Measurements from ENCODE around the gene VWA8. TPM values are rescaled to one million over a fixed set of nuclear protein-coding genes. Genes with fewer than 3 reads are reported as not detected.
"Not testable (repeated sequence)": the region's sequence is repeated elsewhere in the genome, so short reads cannot be mapped to it uniquely, and the experiment has no call there.

The VWA8 gene
- polyA plus RNA-seq, 1 experiment: 12.4 TPM

DNA sequence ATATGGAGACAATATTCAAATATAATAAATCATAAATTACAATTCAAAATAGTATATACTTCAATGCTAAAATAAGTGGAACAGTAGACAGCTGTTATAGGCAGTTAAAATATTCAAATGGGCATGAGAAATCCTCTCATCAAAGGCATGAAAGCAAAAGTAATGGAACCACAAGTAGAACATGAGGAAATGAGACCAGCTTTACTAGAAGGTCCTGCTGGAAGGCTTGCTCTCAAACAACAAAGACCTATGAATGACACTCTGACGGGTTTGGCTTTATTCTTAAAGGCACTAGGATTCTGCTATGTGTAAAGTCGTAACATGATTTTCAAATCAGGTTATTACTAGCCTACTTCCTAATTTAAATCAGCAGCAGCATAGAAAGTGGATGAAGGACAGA is 148.1 kb downstream of the VWA8 start:
- DNase-seq (ENCODE audit: low read depth, low spot score): no peak
- Histone ChIP-seq H3K27me3 (ENCODE audit: control insufficient read depth, insufficient read depth, low read length) (no peaks in the 10 kb centered on the region), H3K9me3 (ENCODE audit: control insufficient read depth, insufficient read depth, low read length) (no peaks in the 10 kb centered on the region), H3K27ac (ENCODE audit: low read depth, low read length) (no peak overlapping the region), H3K4me3 (ENCODE audit: low read depth, low read length) (no peak overlapping the region)
- POLR2A ChIA-PET: no interaction called here
- CTCF ChIA-PET: interaction anchor here (1.0 kb wide), 1 partner anchor 9 kb away, joined by 3 read pairs; no protein-coding TSS in a partner anchor
- TF ChIP-seq, protein P1, sequence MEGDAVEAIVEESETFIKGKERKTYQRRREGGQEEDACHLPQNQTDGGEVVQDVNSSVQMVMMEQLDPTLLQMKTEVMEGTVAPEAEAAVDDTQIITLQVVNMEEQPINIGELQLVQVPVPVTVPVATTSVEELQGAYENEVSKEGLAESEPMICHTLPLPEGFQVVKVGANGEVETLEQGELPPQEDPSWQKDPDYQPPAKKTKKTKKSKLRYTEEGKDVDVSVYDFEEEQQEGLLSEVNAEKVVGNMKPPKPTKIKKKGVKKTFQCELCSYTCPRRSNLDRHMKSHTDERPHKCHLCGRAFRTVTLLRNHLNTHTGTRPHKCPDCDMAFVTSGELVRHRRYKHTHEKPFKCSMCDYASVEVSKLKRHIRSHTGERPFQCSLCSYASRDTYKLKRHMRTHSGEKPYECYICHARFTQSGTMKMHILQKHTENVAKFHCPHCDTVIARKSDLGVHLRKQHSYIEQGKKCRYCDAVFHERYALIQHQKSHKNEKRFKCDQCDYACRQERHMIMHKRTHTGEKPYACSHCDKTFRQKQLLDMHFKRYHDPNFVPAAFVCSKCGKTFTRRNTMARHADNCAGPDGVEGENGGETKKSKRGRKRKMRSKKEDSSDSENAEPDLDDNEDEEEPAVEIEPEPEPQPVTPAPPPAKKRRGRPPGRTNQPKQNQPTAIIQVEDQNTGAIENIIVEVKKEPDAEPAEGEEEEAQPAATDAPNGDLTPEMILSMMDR (IDR thresholded peaks at IDR 0.05; ENCODE audit: low read depth, low read length): no peak

DNA sequence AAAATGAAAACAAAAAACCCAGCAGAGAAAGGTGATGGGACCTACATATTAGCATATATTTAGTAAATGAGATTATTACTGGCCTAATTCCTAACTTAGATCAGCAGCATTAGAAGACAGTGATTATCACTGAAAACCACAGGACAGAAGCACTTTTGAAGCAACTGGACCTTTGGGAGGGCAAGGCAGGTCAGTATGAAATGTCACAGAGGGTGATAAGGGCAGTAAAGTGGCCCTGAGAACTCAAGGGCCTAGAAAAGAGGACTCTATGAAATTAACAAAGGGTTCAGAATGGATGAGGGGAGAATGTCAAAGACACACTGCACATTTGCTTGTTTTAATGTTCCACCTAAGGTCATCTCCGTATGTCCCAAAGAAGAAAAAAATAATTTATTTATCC is 148.7 kb downstream of the VWA8 start:
- H3K9me3 ChIP-seq (ENCODE audit: control insufficient read depth, insufficient read depth, low read length): no peaks in the 10 kb centered on the region
- TF ChIP-seq, protein P1 (IDR thresholded peaks at IDR 0.05; ENCODE audit: low read depth, low read length): no peak
- DNase-seq (ENCODE audit: low read depth, low spot score): no peak
- H3K4me3 ChIP-seq (ENCODE audit: low read depth, low read length): no peak overlapping the region
- ChIA-PET POLR2A (no interaction called here), CTCF (no interaction called here)
- no peak overlapping the region for H3K27ac ChIP-seq (ENCODE audit: low read depth, low read length)
- no peaks in the 10 kb centered on the region for H3K27me3 ChIP-seq (ENCODE audit: control insufficient read depth, insufficient read depth, low read length)

DNA sequence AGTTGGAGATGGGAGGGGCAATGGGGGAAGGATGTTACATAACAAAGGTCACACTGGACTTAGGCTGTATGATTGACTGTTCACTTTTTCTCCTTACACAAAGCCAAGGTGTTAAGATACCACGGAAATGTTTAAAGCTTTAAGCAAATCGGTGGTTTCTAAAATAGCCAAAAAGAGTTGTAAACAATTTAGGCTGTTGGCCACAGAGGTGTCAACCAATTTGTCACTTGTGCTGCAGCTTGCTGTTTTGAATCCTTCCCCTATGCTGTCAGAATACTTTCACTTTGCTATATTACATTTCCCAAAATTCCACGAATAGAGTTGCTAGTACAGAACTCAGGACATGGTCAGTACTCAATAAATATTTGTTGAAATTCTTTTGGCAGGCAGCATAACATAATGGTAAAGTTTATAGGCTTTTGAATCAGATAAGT is 149.3 kb downstream of the VWA8 start:
- no peaks in the 10 kb centered on the region for H3K27me3 ChIP-seq (ENCODE audit: control insufficient read depth, insufficient read depth, low read length)
- TF ChIP-seq, protein P1 (IDR thresholded peaks at IDR 0.05; ENCODE audit: low read depth, low read length): no peak
- no peaks in the 10 kb centered on the region for H3K9me3 ChIP-seq (ENCODE audit: control insufficient read depth, insufficient read depth, low read length)
- H3K27ac ChIP-seq (ENCODE audit: low read depth, low read length): no peak overlapping the region
- H3K4me3 ChIP-seq (ENCODE audit: low read depth, low read length): no peak overlapping the region
- ChIA-PET CTCF (no interaction called here), POLR2A (no interaction called here)
- DNase-seq (ENCODE audit: low read depth, low spot score): no peak

DNA sequence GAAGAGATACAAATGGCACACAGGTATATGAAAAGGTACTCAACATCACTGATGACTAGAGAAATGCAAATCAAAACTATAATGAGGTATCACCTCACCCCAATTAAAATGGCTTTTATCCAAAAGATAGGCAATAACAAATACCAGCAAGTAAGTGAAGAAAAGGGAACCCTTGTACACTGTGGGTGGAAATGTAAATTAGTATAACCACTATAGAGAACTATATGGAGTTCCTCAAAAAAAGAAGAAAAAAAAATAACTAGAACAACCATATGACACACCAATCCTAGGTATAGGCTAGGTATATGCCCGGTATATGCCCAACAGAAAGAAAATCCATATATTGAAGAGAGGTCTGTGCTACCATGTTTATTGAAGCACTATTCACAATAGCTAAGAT is 150.9 kb downstream of the VWA8 start:
- no peak overlapping the region for H3K4me3 ChIP-seq (ENCODE audit: low read depth, low read length)
- TF ChIP-seq, protein P1 (IDR thresholded peaks at IDR 0.05; ENCODE audit: low read depth, low read length): no peak
- DNase-seq (ENCODE audit: low read depth, low spot score): no peak
- POLR2A ChIA-PET: no interaction called here
- no peaks in the 10 kb centered on the region for H3K9me3 ChIP-seq (ENCODE audit: control insufficient read depth, insufficient read depth, low read length)
- H3K27me3 ChIP-seq (ENCODE audit: control insufficient read depth, insufficient read depth, low read length): no peaks in the 10 kb centered on the region
- CTCF ChIA-PET: no interaction called here
- no peak overlapping the region for H3K27ac ChIP-seq (ENCODE audit: low read depth, low read length)

DNA sequence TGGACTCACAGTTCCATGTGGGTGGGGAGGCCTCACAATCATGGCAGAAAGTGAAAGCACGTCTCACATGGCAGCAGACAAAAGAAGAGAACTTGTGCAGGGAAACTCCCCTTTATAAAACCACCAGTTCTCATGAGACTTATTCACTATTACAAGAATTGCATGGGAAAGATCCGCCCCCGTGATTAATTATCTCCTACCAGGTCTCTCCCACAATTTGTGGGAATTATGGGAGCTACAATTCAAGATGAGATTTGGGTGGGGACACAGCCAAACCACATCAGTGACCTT is 157.5 kb downstream of the VWA8 start:
- CTCF ChIA-PET: interaction anchor here (1.2 kb wide), 1 partner anchor 10 kb away, joined by 3 read pairs; no protein-coding TSS in a partner anchor
- H3K27me3 ChIP-seq (ENCODE audit: control insufficient read depth, insufficient read depth, low read length); H3K4me3 ChIP-seq (ENCODE audit: low read depth, low read length); H3K9me3 ChIP-seq (ENCODE audit: control insufficient read depth, insufficient read depth, low read length); DNase-seq (ENCODE audit: low read depth, low spot score); H3K27ac ChIP-seq (ENCODE audit: low read depth, low read length); POLR2A ChIA-PET: not testable (repeated sequence)
